GM18951 (cell line): ENCODE measurements around the gene DOCK3.
"Not testable (repeated sequence)": the region's sequence is repeated elsewhere in the genome, so short reads cannot be mapped to it uniquely, and the experiment has no call there.

ENCODE experiments used
- POLR2A ChIP-seq: IDR thresholded peaks from 4 replicates; pipeline ENCODE4 v1.6.1; 2011; ENCODE audit warnings: mild to moderate bottlenecking; ENCODE audit not compliant: insufficient read length, insufficient read depth; ENCODE audit errors: extremely low read depth
- in situ Hi-C: fragments of 300-500 bp; cut with MboI; formaldehyde crosslinking; loops from one replicate; pipeline ENCODE4 v1.12.0; 2022; ENCODE audit warnings: low sequenced_read_pairs, mixed read lengths, inconsistent platforms; ENCODE audit not compliant: unreplicated experiment

Gene DOCK3

GRCh38 chr3:51082363-51082762, 407.6 kb downstream of the DOCK3 start:
- TF ChIP-seq POLR2A, result no peak
- in situ Hi-C loops, result no loop called here

DNA sequence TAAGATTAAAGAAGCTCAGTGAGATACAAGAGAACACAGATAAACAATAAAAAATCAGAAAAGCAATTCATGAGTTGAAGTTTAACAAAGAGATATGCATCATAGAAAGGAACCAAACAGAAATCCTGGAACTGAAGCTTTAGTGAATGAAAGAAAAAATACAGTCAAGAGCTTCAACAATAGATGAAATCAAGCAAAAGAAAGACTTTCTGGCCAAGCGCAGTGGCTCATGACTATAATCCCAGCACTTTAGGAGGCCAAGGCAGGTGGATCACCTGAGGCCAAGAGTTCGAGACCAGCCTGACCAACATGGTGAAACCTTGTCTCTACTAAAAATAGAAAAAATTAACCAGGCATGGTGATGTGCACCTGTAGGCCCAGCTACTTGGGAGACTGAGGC, 408.8 kb downstream of the DOCK3 start:
- TF ChIP-seq POLR2A, result no peak
- in situ Hi-C loops, result no loop called here

- in situ Hi-C loops, result not testable (repeated sequence)
Measured at GRCh38 chr3:51092141-51092540, 417.4 kb downstream of the DOCK3 start.

DNA sequence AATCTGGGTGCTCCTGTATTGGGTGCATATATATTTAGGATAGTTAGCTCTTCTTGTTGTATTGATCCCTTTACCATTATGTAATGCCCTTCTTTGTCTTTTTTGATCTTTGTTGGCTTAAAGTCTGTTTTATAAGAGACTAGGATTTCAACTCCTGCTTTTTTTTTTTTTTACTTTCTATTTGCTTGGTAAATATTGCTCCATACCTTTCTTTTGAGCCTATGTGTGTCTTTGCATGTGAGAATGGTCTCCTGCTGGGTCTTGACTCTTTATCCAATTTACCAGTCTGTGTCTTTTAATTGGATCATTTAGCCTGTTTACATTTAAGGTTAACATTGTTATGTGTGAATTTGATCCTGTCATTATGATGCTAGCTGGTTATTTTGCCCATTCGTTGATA, 420.1 kb downstream of the DOCK3 start:
- in situ Hi-C loops, result not testable (repeated sequence)

- in situ Hi-C loops, result loop anchor here (10.0 kb wide), 1 partner anchor 265 kb away; no protein-coding TSS in a partner anchor
- TF ChIP-seq POLR2A, result no peak
Measured at GRCh38 chr3:51099794-51100535, 425.2 kb downstream of the DOCK3 start.

GRCh38 chr3:51100536-51100851, 425.8 kb downstream of the DOCK3 start:
- TF ChIP-seq POLR2A, result no peak
- in situ Hi-C loops, result loop anchor here (10.0 kb wide), 1 partner anchor 264 kb away; no protein-coding TSS in a partner anchor

GRCh38 chr3:51102396-51102795, 427.7 kb downstream of the DOCK3 start:
- in situ Hi-C loops, result loop anchor here (10.0 kb wide), 1 partner anchor 262 kb away; no protein-coding TSS in a partner anchor

GRCh38 chr3:51106242-51106876, 431.6 kb downstream of the DOCK3 start:
- no peak for TF ChIP-seq POLR2A
- in situ Hi-C loops, result loop anchor here (10.0 kb wide), 1 partner anchor 258 kb away; no protein-coding TSS in a partner anchor

More at GRCh38 chr3:51102396-51102795, 427.7 kb downstream of the DOCK3 start:
- TF ChIP-seq POLR2A, result no peak

GRCh38 chr3:51110586-51110985, 435.9 kb downstream of the DOCK3 start:
- in situ Hi-C loops, result no loop called here
- TF ChIP-seq POLR2A, result no peak

DNA sequence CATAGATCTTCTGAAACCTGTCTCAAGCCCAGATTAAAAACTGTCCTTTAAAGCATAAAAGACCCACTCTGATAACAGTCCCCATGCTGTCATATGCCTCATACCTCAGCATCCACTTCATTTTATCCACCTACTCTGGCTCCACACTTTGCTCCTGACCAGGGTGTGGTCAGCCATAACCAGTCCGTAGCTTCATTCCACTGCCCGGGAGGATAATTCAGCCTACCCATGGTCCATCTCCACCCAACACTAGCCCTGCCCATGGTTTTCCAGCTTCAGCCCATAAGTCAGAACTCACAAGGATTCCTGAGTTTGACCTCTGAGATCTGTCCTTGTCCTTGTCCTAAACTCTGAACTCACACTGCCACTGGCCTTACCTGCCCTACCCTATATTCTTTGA, 448.2 kb downstream of the DOCK3 start:
- TF ChIP-seq POLR2A, result no peak
- in situ Hi-C loops, result no loop called here

GRCh38 chr3:51123531-51123930, 448.8 kb downstream of the DOCK3 start:
- no peak for TF ChIP-seq POLR2A
- in situ Hi-C loops, result no loop called here

DNA sequence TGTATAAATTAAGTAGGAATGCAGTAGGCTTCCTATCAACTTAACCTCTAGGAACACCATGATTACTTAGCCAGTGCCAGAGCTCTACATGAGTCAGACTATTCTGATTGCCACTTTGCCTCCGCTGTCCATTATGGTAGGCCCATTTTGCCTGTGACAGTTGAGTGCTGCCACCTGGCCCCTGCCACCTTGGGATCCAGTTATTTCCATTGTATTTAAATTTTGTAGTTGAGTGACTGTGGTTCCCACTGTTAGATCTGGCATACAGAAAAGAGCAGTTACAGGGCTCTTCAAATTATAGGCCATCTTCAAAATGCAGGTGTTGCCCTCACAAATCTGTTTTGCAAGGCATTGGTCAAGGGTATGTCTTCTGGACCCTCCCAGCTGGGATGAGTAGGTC, 456.9 kb downstream of the DOCK3 start:
- in situ Hi-C loops, result not testable (repeated sequence)

GRCh38 chr3:51137715-51138114, 463.0 kb downstream of the DOCK3 start:
- in situ Hi-C loops, result no loop called here
- TF ChIP-seq POLR2A, result no peak

DNA sequence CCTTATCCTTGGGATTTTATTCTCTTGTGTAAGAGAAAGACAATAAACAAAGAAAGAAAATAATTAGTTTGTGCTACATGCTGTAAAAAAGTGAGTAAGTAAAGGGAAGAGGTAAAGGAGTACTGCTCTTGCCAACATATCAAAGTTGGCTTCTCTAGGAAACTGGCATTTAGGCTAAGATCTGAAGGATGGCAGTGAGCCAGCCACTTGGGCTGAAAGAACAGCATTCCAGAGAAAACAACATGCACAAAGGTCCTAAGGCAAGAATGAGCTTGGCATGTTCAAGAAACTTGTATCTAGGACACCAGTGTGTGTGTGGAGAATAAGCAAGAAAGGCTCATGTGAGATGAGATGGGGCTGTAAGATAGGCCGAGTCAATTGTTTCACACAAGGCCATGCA, 464.9 kb downstream of the DOCK3 start:
- in situ Hi-C loops, result no loop called here
- TF ChIP-seq POLR2A, result no peak
